GM12872 (cell line): ENCODE measurements around the gene TBX4.

Experiments used
- CTCF ChIP-seq: IDR thresholded peaks from 3 replicates; pipeline ENCODE4 v1.5.1; 2011; ENCODE audit warnings: low read depth, mild to moderate bottlenecking, low read length, moderate library complexity; ENCODE audit not compliant: insufficient read depth

TBX4 gene

GRCh38 chr17:61474235-61474927, 22.2 kb downstream of the TBX4 start:
- no peak for TF ChIP-seq CTCF

GRCh38 chr17:61474934-61475333, 22.7 kb downstream of the TBX4 start:
- no peak for TF ChIP-seq CTCF

- no peak for TF ChIP-seq CTCF
Measured at GRCh38 chr17:61475726-61476125, 23.5 kb downstream of the TBX4 start.

- no peak for TF ChIP-seq CTCF
Measured at GRCh38 chr17:61476476-61477203, 24.4 kb downstream of the TBX4 start.

- no peak for TF ChIP-seq CTCF
Measured at GRCh38 chr17:61477204-61477834, 25.1 kb downstream of the TBX4 start.

GRCh38 chr17:61478026-61478789, 26.0 kb downstream of the TBX4 start:
- TF ChIP-seq CTCF, result no peak
